OCI-LY3 (cell line): ENCODE measurements around the gene EPAS1.

Source experiments
- EZH2phosphoT487 ChIP-seq: fragments of 200-600 bp; shearing (Covaris generic); IDR thresholded peaks from 2 replicates; pipeline ENCODE4 v1.6.1; 2018; ENCODE audit warnings: antibody characterized with exemption, mixed run types, low read depth
- TF ChIP-seq, protein P1 (sequence below): fragments of 200-600, 300-600 bp; sonication (generic); IDR thresholded peaks from 2 replicates; pipeline ENCODE4 v1.5.1; 2014; ENCODE audit warnings: antibody characterized with exemption, low read length, low read depth

DNA sequence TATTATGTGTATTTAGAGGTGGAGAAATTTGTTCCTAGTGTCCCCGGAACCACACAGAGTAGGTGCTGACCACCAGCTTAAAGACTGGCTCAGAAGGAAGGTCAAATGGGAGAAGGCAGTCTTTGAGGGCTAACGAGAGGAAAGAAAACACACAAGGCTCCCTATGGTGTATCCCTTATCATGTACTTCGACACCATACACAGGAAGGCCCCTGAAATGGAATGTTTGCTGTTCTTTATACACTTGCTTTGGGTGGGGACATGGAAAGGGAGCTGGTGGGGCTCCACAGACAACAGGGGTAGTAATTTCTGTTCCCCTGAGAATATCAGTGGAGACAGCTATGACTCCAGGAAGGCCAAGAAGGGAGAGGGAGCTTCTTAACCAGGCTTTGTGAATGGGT lies 6.0 kb downstream of the EPAS1 start:
- TF ChIP-seq, protein P1, sequence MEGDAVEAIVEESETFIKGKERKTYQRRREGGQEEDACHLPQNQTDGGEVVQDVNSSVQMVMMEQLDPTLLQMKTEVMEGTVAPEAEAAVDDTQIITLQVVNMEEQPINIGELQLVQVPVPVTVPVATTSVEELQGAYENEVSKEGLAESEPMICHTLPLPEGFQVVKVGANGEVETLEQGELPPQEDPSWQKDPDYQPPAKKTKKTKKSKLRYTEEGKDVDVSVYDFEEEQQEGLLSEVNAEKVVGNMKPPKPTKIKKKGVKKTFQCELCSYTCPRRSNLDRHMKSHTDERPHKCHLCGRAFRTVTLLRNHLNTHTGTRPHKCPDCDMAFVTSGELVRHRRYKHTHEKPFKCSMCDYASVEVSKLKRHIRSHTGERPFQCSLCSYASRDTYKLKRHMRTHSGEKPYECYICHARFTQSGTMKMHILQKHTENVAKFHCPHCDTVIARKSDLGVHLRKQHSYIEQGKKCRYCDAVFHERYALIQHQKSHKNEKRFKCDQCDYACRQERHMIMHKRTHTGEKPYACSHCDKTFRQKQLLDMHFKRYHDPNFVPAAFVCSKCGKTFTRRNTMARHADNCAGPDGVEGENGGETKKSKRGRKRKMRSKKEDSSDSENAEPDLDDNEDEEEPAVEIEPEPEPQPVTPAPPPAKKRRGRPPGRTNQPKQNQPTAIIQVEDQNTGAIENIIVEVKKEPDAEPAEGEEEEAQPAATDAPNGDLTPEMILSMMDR, result no peak
- no peak for TF ChIP-seq EZH2phosphoT487
